ENCODE measurements around the gene SHLD1. TPM values are rescaled to one million over a fixed set of nuclear protein-coding genes. Genes with fewer than 3 reads are reported as not detected.
"Not testable (repeated sequence)": the region's sequence is repeated elsewhere in the genome, so short reads cannot be mapped to it uniquely, and the experiment has no call there.

The SHLD1 gene
- total and polyA plus RNA-seq, 4 donors: 2.3 to 9.5 (median 4.0) TPM

DNA sequence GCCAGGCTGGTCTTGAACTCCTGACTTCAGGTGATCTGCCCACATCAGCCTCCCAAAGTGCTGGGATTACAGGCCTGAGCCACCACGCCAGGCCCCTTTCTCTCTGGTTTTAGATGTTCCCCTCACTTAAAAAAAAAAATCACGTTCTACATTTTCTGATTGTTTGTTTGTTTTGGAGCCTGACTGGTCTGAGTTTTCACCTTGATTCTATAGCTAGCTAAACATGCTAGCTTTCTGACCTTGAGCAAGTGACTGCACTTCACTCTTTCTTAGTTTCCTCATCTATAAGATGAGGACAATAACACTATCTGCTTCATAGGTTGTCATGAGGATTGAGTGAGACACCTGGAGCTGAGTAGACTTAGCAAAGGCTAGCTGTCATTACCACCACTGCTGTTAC, 43.7 kb downstream of the SHLD1 start:
- Histone ChIP-seq H3K27me3 (ENCODE audit: control insufficient read depth in 1 of 2, insufficient read depth in 2 of 2, low read length in 1 of 2) (no peaks in the 10 kb centered on the region), H3K4me1 (ENCODE audit: control insufficient read depth in 1 of 2, insufficient read depth in 2 of 2, low read length in 2 of 2) (no peaks in the 10 kb centered on the region), H3K27ac (ENCODE audit: low read depth in 1 of 2, low read length in 2 of 2) (no peak overlapping the region), H3K36me3 (ENCODE audit: control insufficient read depth in 1 of 2, insufficient read depth in 2 of 2, low read length in 1 of 2) (no peaks in the 10 kb centered on the region), H3K4me3 (ENCODE audit: low read length in 2 of 2) (no peak overlapping the region), H3K9me3 (ENCODE audit: control insufficient read depth, low read length) (no peaks in the 10 kb centered on the region)
- 59 to 60% methylated on average over 2 of the region's 2 CpGs for WGBS, 2 donors
- DNase-seq: no peak
- intact Hi-C loops (cut with DNase I): no loop called here
- ATAC-seq (ENCODE audit: low FRiP score): no peak

DNA sequence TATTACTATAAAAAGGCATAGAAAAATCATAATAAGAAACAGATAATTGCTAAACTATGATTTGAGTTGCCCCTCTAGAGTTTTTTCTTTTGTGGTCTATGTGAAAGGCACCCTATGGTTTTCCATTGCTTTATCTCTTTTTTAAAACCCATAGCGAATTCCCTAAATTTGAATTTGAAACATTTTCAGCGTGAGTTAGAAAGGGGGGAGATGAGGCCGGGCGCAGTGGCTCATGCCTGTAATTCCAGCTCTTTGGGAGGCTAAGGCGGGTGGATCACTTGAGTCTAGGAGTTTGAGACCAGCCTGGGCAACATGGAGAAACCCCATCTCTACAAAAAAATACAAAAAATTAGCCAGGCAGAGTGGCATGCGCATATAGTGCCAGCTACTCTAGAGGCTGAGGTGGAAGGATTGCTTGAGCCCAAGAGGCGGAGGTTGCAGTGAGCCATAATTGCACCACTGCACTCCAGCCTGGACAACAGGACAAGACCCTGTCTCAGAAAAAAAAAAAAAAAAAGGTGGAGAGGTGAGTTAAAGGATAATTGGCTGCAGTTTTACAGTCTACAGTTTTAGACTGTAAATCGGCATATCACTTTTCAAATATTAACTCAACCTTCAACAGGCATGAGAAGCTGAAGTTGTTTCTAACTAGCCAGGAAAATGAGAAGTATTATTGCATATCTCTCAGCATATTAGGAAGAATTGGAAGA, 46.3 kb downstream of the SHLD1 start:
- ATAC-seq (ENCODE audit: low FRiP score) (no peak), DNase-seq (no peak)
- no peak overlapping the region for H3K4me3 ChIP-seq (ENCODE audit: low read length in 2 of 2)
- intact Hi-C loops (cut with DNase I): no loop called here
- no peaks in the 10 kb centered on the region for H3K36me3 ChIP-seq (ENCODE audit: control insufficient read depth in 1 of 2, insufficient read depth in 2 of 2, low read length in 1 of 2)
- no peak overlapping the region for H3K27ac ChIP-seq (ENCODE audit: low read depth in 1 of 2, low read length in 2 of 2)
- 79 to 86% methylated on average over 8 of the region's 8 CpGs for WGBS, 2 donors
- no peaks in the 10 kb centered on the region for H3K27me3 ChIP-seq (ENCODE audit: control insufficient read depth in 1 of 2, insufficient read depth in 2 of 2, low read length in 1 of 2)
- H3K9me3 ChIP-seq (ENCODE audit: control insufficient read depth, low read length): no peaks in the 10 kb centered on the region
- H3K4me1 ChIP-seq (ENCODE audit: control insufficient read depth in 1 of 2, insufficient read depth in 2 of 2, low read length in 2 of 2): no peaks in the 10 kb centered on the region

DNA sequence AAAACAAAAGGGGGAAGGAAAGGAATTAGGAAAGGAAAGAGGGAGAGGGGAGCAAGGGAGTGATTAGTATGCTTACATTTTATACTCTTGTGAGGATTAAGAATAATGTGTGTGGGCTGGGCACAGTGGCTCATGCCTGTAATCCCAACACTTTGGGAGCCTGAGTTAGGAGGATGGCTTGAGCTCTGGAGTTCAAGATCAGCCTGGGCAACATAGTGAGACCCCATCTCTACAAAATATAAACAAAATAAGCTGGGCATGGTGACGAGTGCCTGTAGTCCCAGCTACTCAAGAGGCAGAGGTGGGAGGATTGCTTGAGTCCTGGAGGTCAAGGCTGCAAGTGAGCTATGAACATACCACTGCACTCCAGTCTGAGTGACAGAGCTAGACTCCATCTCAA, 47.0 kb downstream of the SHLD1 start:
- intact Hi-C loops (cut with DNase I): no loop called here
- 74 to 84% methylated on average over 1 of the region's 1 CpG for WGBS, 2 donors
- no peaks in the 10 kb centered on the region for H3K27me3 ChIP-seq (ENCODE audit: control insufficient read depth in 1 of 2, insufficient read depth in 2 of 2, low read length in 1 of 2)
- DNase-seq (no peak), ATAC-seq (ENCODE audit: low FRiP score) (no peak)
- H3K4me3 ChIP-seq (ENCODE audit: low read length in 2 of 2): no peak overlapping the region
- H3K36me3 ChIP-seq (ENCODE audit: control insufficient read depth in 1 of 2, insufficient read depth in 2 of 2, low read length in 1 of 2): no peaks in the 10 kb centered on the region
- no peak overlapping the region for H3K27ac ChIP-seq (ENCODE audit: low read depth in 1 of 2, low read length in 2 of 2)
- H3K9me3 ChIP-seq (ENCODE audit: control insufficient read depth, low read length): no peaks in the 10 kb centered on the region
- H3K4me1 ChIP-seq (ENCODE audit: control insufficient read depth in 1 of 2, insufficient read depth in 2 of 2, low read length in 2 of 2): no peaks in the 10 kb centered on the region

DNA sequence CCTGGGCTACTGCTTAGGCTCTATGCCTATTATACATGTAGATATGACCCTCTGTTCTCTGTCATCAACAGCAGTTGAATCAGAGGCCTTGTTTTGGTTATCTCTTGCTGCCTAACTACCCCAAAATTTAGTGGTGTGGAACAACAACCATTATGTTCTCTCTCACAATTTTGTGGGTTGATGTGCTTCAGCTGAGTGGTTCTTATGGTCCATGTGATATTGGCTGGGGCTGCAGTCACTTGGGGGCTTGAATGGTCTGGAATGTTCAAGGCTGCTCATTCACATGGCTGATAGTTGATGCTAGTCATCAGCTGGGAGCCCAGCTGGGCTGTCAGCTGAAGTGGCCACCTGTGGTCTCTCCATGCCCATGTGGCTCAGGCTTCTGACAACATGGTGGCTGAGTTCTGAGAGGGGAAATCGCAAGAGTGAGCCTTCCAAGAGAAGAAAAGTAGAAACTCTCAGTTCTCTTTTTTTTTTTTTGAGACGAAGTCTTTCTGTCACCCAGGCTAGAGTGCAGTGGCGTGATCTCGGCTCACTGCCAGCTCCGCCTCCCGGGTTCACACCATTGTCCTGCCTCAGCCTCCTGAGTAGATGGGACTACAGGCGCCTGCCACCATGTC, 47.8 kb downstream of the SHLD1 start:
- intact Hi-C loops (cut with DNase I): no loop called here
- H3K4me3 ChIP-seq (ENCODE audit: low read length in 2 of 2): no peak overlapping the region
- H3K9me3 ChIP-seq (ENCODE audit: control insufficient read depth, low read length): no peaks in the 10 kb centered on the region
- 73 to 79% methylated on average over 7 of the region's 7 CpGs for WGBS, 2 donors
- H3K4me1 ChIP-seq (ENCODE audit: control insufficient read depth in 1 of 2, insufficient read depth in 2 of 2, low read length in 2 of 2): no peaks in the 10 kb centered on the region
- H3K27me3 ChIP-seq (ENCODE audit: control insufficient read depth in 1 of 2, insufficient read depth in 2 of 2, low read length in 1 of 2): no peaks in the 10 kb centered on the region
- no peak for ATAC-seq (ENCODE audit: low FRiP score)
- no peaks in the 10 kb centered on the region for H3K36me3 ChIP-seq (ENCODE audit: control insufficient read depth in 1 of 2, insufficient read depth in 2 of 2, low read length in 1 of 2)
- H3K27ac ChIP-seq (ENCODE audit: low read depth in 1 of 2, low read length in 2 of 2): no peak overlapping the region
- no peak for DNase-seq

DNA sequence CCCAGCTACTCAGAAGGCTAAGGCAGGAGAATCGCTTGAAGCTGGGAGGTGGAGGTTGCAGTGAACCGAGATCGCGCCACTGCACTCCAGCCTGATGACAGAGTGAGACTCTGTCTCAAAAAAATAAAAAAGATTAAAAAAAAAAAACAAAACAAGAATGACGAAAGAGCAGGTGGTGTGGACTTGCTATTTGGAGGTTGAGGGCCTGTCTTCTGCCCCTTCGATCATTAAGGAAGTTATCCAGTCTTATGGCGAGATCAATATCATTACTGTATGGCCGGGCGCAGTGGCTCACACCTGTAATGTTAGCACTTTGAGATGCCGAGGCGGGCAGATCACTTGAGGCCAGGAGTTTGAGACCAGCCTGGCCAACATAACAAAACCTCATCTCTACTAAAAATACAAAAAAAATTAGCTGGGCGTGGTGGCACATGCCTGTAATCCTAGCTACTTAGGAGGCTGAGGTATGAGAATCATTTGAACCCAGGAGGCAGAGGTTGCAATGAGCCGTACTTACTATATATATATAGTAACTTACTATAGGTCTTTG, 53.6 kb downstream of the SHLD1 start:
- H3K36me3 ChIP-seq (ENCODE audit: control insufficient read depth in 1 of 2, insufficient read depth in 2 of 2, low read length in 1 of 2); H3K4me3 ChIP-seq (ENCODE audit: low read length in 2 of 2); H3K27ac ChIP-seq (ENCODE audit: low read depth in 1 of 2, low read length in 2 of 2); H3K9me3 ChIP-seq (ENCODE audit: control insufficient read depth, low read length); DNase-seq; H3K27me3 ChIP-seq (ENCODE audit: control insufficient read depth in 1 of 2, insufficient read depth in 2 of 2, low read length in 1 of 2); ATAC-seq (ENCODE audit: low FRiP score); intact Hi-C loops (cut with DNase I); H3K4me1 ChIP-seq (ENCODE audit: control insufficient read depth in 1 of 2, insufficient read depth in 2 of 2, low read length in 2 of 2): not testable (repeated sequence)
- 91 to 95% methylated on average over 13 of the region's 13 CpGs for WGBS, 2 donors

DNA sequence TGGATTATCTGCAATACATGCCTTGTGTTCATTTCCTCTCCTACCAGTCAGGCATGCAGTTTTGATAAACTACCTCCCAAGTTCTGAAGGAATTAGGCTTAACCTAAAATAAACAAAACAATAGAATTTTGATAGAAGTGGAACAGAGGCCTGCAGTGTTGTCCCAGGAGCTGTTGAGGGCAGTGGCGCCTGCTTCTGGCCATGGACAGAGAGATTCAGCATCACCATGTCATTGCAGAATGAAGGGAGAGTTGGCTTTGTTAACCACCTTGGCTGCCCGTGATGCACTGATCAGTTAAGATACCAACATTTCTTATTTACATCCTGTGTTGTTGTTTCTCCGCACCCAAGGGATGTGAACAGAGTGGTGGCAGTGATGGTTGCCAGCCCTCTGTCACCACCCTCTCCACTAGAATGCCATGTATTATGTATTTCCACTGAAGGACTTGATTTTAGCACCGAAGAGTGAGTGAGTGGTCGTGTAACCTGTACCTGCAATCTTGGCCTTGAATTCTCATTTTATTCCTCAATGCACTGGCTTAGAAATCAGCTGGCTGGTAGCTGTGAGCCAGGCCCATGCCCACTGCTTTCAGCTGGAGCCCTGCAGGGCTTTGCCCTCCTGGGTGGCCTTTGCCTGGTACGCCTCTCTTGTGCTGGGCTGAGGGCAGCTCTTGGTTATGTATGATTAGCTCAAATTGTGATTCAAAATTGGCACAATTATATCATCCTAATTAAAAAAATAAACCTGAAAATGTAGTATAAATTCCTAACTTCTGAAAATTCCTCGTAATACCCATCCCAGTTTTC, 56.5 kb downstream of the SHLD1 start:
- 86 to 88% methylated on average over 7 of the region's 7 CpGs for WGBS, 2 donors

DNA sequence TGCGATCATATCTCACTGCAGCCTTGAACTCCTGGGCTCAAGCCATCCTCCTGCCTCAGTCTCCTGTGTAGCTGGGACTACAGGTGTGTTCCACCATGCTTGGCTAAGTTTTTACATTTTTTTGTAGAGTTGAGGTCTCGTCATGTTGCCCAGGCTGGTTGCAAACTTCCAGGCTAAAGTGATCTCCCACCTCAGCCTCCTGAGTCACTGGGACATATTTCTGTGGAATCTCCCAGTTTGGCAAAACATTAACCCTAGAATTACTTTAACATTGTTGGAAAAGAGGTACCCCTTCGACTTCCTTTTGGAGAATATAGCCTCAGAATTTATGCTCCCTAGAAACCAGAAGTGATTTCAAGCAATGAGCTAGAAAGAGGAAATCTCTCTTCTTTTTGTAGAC, 57.2 kb downstream of the SHLD1 start:
- H3K27me3 ChIP-seq (ENCODE audit: control insufficient read depth in 1 of 2, insufficient read depth in 2 of 2, low read length in 1 of 2): no peaks in the 10 kb centered on the region
- ATAC-seq (ENCODE audit: low FRiP score): no peak
- no peak for DNase-seq
- no peak overlapping the region for H3K4me3 ChIP-seq (ENCODE audit: low read length in 2 of 2)
- H3K9me3 ChIP-seq (ENCODE audit: control insufficient read depth, low read length): no peaks in the 10 kb centered on the region
- intact Hi-C loops (cut with DNase I): no loop called here
- 93 to 94% methylated on average over 3 of the region's 3 CpGs for WGBS, 2 donors
- no peaks in the 10 kb centered on the region for H3K36me3 ChIP-seq (ENCODE audit: control insufficient read depth in 1 of 2, insufficient read depth in 2 of 2, low read length in 1 of 2)
- no peaks in the 10 kb centered on the region for H3K4me1 ChIP-seq (ENCODE audit: control insufficient read depth in 1 of 2, insufficient read depth in 2 of 2, low read length in 2 of 2)
- no peak overlapping the region for H3K27ac ChIP-seq (ENCODE audit: low read depth in 1 of 2, low read length in 2 of 2)

More for the DNA sequence above, 56.5 kb downstream of the SHLD1 start:
- no peak overlapping the region for H3K27ac ChIP-seq (ENCODE audit: low read depth in 1 of 2, low read length in 2 of 2)
- intact Hi-C loops (cut with DNase I): no loop called here
- no peaks in the 10 kb centered on the region for H3K27me3 ChIP-seq (ENCODE audit: control insufficient read depth in 1 of 2, insufficient read depth in 2 of 2, low read length in 1 of 2)
- ATAC-seq (ENCODE audit: low FRiP score) (no peak), DNase-seq (no peak)
- no peaks in the 10 kb centered on the region for H3K9me3 ChIP-seq (ENCODE audit: control insufficient read depth, low read length)
- no peaks in the 10 kb centered on the region for H3K4me1 ChIP-seq (ENCODE audit: control insufficient read depth in 1 of 2, insufficient read depth in 2 of 2, low read length in 2 of 2)
- no peak overlapping the region for H3K4me3 ChIP-seq (ENCODE audit: low read length in 2 of 2)
- no peaks in the 10 kb centered on the region for H3K36me3 ChIP-seq (ENCODE audit: control insufficient read depth in 1 of 2, insufficient read depth in 2 of 2, low read length in 1 of 2)

DNA sequence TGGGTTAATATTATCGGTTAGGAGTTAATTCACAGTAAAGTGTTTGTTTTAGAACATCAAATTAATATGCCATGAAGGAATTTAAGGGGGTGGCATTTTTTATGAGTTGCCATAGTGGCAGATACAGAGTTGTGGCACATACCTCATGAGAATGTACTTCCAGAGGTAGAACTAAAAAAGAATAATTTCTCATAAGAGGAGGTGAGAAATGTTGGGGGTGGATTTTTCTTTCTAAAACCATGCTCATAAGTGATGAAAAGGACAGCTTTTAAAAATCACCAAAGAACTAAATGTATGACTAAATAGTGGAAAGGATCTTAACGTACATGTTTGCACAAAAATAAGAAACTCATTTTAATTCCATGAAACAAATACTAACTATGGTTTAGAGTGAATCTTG, 58.7 kb downstream of the SHLD1 start:
- Histone ChIP-seq H3K4me3 (ENCODE audit: low read length in 2 of 2) (no peak overlapping the region), H3K9me3 (ENCODE audit: control insufficient read depth, low read length) (no peaks in the 10 kb centered on the region), H3K27me3 (ENCODE audit: control insufficient read depth in 1 of 2, insufficient read depth in 2 of 2, low read length in 1 of 2) (no peaks in the 10 kb centered on the region), H3K4me1 (ENCODE audit: control insufficient read depth in 1 of 2, insufficient read depth in 2 of 2, low read length in 2 of 2) (no peaks in the 10 kb centered on the region), H3K36me3 (ENCODE audit: control insufficient read depth in 1 of 2, insufficient read depth in 2 of 2, low read length in 1 of 2) (no peaks in the 10 kb centered on the region), H3K27ac (ENCODE audit: low read depth in 1 of 2, low read length in 2 of 2) (no peak overlapping the region)
- no peak for DNase-seq
- no peak for ATAC-seq (ENCODE audit: low FRiP score)
- WGBS, 2 donors: 62 to 64% methylated on average over 2 of the region's 2 CpGs
- intact Hi-C loops (cut with DNase I): no loop called here

Measured in aorta (tissue), 5 donors.